Osteoblast (primary cell): ENCODE data around the gene WDFY4. TPM values are rescaled to one million over a fixed set of nuclear protein-coding genes. Genes with fewer than 3 reads are reported as not detected.

Experiments used
- DNase-seq: peaks from one replicate; pipeline ENCODE4 v3.0.0; 2011; ENCODE audit warnings: low spot score, mixed read lengths; ENCODE audit not compliant: insufficient read length; ENCODE audit errors: missing footprints
- H2AFZ ChIP-seq: 2 replicates; pipeline ENCODE4 v1.6.0; 2011; ENCODE audit warnings: mild to moderate bottlenecking, low read length
- H3K27ac ChIP-seq: 2 replicates; pipeline ENCODE4 v1.5.1; 2011; ENCODE audit warnings: mild to moderate bottlenecking, low read depth, low read length, moderate library complexity
- H3K27me3 ChIP-seq: 2 replicates; pipeline ENCODE4 v1.6.0; 2012; ENCODE audit warnings: mild to moderate bottlenecking, control low read depth, inconsistent platforms, low read length, moderate library complexity; ENCODE audit not compliant: insufficient read depth
- H3K36me3 ChIP-seq: 2 replicates; pipeline ENCODE4 v1.5.1; 2011; ENCODE audit warnings: mild to moderate bottlenecking, low read length, control low read depth, moderate library complexity; ENCODE audit not compliant: insufficient read depth
- H3K4me1 ChIP-seq: 2 replicates; pipeline ENCODE4 v1.5.1; 2011; ENCODE audit warnings: mild to moderate bottlenecking, low read length, control low read depth, moderate library complexity; ENCODE audit not compliant: insufficient read depth
- H3K4me2 ChIP-seq: 2 replicates; pipeline ENCODE4 v1.6.0; 2011; ENCODE audit warnings: mild to moderate bottlenecking, low read length; ENCODE audit not compliant: insufficient read depth
- H3K4me3 ChIP-seq: fragments of 200-600 bp; sonication (generic); 3 replicates; pipeline ENCODE4 v1.5.1; 2012; ENCODE audit warnings: mild to moderate bottlenecking, low read length, inconsistent platforms; ENCODE audit not compliant: insufficient read depth
- H3K79me2 ChIP-seq: 2 replicates; pipeline ENCODE4 v1.6.0; 2012; ENCODE audit warnings: mild to moderate bottlenecking, low read length, control low read depth, inconsistent platforms; ENCODE audit not compliant: insufficient read depth
- H3K9me3 ChIP-seq: 2 replicates; pipeline ENCODE4 v1.5.1; 2011; ENCODE audit warnings: low read depth, low read length, control low read depth
- H4K20me1 ChIP-seq: 2 replicates; pipeline ENCODE4 v1.6.0; 2012; ENCODE audit warnings: mild to moderate bottlenecking, low read length, control low read depth; ENCODE audit not compliant: insufficient read depth
- total RNA-seq: library from RNA; depleted of rRNA; stranded (reverse); fragments of >200 nt; gene quantifications from 2 replicates; pipeline ENCODE4 v1.2.3, GENCODE V29; 2012
- TF ChIP-seq, protein P1 (sequence below): IDR thresholded peaks from 2 replicates; pipeline ENCODE4 v1.5.1; 2011; ENCODE audit warnings: mild to moderate bottlenecking, low read depth, low read length, moderate library complexity; ENCODE audit errors: extremely low read depth

Gene WDFY4
- total RNA-seq, 1 donor = 0.36 TPM

DNA sequence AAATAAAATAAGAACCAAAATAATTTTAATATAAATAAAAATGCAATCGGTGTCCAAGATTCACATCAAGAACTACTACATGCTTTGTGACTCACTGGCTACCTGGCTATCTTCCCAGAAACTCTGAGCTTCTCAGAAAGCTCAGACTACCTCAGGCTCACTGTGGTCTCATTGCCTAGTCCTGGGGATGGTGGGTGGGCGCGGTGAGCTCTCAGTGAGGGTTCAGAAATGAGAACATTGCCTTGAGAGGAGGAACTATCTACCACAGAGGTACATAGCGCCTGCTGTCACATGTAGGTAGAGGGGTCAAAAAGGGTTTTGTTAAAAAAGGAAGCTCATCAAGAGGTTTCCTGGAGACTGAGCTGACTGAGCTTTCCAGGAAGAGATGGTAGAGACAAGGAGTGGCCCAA is 108.0 kb downstream of the WDFY4 start:
- no peaks in the 10 kb centered on the region for H3K4me1 ChIP-seq
- no peaks in the 10 kb centered on the region for H3K79me2 ChIP-seq
- H3K4me2 ChIP-seq = no peak overlapping the region
- H3K4me3 ChIP-seq = no peak overlapping the region
- TF ChIP-seq, protein P1, sequence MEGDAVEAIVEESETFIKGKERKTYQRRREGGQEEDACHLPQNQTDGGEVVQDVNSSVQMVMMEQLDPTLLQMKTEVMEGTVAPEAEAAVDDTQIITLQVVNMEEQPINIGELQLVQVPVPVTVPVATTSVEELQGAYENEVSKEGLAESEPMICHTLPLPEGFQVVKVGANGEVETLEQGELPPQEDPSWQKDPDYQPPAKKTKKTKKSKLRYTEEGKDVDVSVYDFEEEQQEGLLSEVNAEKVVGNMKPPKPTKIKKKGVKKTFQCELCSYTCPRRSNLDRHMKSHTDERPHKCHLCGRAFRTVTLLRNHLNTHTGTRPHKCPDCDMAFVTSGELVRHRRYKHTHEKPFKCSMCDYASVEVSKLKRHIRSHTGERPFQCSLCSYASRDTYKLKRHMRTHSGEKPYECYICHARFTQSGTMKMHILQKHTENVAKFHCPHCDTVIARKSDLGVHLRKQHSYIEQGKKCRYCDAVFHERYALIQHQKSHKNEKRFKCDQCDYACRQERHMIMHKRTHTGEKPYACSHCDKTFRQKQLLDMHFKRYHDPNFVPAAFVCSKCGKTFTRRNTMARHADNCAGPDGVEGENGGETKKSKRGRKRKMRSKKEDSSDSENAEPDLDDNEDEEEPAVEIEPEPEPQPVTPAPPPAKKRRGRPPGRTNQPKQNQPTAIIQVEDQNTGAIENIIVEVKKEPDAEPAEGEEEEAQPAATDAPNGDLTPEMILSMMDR = no peak
- peak; percentile 74 for DNase-seq
- H3K27ac ChIP-seq = no peak overlapping the region
- no peaks in the 10 kb centered on the region for H4K20me1 ChIP-seq
- peaks cover 16% of the 10 kb centered on the region for H3K27me3 ChIP-seq
- no peak overlapping the region for H2AFZ ChIP-seq
- no peaks in the 10 kb centered on the region for H3K36me3 ChIP-seq
- no peaks in the 10 kb centered on the region for H3K9me3 ChIP-seq

DNA sequence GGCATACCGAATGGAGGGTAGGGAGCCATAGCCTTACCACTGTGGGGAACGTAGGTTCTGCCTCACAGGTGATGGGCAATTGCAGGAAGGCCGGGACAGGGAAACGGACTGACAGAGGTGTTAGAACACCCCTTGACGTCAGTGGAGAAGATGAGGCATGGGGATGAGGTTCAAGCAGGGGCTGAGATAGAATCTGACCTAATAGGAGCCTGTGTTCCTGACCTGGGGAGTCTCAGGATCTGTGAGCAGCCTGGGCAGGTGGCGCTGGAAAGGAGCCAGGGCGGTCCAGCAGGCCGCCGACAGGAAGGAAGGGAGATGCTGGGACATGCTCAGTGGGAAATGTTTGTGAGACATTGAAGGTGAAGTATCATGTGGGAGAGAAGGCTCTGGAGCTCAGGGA is 109.4 kb downstream of the WDFY4 start:
- Histone ChIP-seq H3K36me3 (no peaks in the 10 kb centered on the region), H2AFZ (no peak overlapping the region), H3K9me3 (no peaks in the 10 kb centered on the region), H3K27me3 (peaks cover 12% of the 10 kb centered on the region), H4K20me1 (no peaks in the 10 kb centered on the region), H3K4me1 (no peaks in the 10 kb centered on the region), H3K27ac (no peak overlapping the region), H3K79me2 (no peaks in the 10 kb centered on the region), H3K4me3 (no peak overlapping the region), H3K4me2 (no peak overlapping the region)
- no peak for DNase-seq
- TF ChIP-seq, protein P1 = no peak

DNA sequence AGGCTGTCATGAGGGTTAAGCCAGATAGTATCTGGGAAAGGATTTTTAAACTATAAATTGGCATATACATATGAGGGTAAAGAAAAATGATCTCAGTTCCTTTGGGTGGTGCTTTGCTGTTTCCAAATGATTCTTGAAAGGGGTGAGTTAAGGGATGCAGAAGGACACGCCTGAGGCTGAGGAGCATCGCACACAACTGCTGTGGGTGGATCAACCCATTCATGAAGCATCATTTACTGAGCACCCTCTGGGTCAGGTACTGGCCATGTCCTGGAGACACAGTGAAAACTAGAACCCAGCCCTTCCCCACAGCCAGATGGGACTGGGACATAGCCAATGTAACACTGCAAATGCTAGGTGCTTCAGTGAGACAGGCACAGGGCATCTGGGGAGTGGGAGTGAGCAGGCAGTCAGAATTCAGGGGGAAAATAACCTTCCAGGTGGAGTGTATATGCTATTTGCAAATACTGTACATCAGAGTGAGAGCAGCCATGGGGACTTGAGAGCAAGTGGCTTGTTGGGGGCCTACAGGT is 112.1 kb downstream of the WDFY4 start:
- Histone ChIP-seq H3K27ac (no peak overlapping the region), H3K9me3 (no peaks in the 10 kb centered on the region), H3K4me2 (no peak overlapping the region), H4K20me1 (no peaks in the 10 kb centered on the region), H3K4me3 (no peak overlapping the region), H2AFZ (no peak overlapping the region), H3K4me1 (no peaks in the 10 kb centered on the region), H3K36me3 (no peaks in the 10 kb centered on the region), H3K27me3 (peaks cover 4% of the 10 kb centered on the region), H3K79me2 (no peaks in the 10 kb centered on the region)
- TF ChIP-seq, protein P1 = no peak
- DNase-seq = no peak

DNA sequence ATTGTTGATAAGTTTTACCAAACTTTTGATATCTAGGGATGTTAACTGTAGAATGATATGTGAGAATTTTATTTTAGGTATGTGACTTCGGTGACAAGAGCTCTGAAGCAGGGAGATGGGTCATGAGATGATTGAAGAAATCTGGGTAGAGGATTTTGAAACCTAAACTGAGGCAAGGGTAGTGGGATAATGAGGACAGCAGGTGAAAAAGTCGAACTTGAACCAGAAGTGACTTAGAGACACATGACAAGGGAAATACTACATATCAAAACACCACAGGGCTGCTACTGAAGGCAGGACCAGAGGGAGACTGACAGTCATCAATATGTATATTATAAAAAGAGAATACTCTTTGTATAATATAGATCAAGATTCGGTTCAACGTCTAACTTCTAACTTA is 113.2 kb downstream of the WDFY4 start:
- Histone ChIP-seq H3K27ac (no peak overlapping the region), H3K79me2 (no peaks in the 10 kb centered on the region)

More for the DNA sequence above, 113.2 kb downstream of the WDFY4 start:
- Histone ChIP-seq H3K4me2 (no peak overlapping the region), H3K4me3 (no peak overlapping the region), H3K4me1 (no peaks in the 10 kb centered on the region), H3K9me3 (no peaks in the 10 kb centered on the region), H2AFZ (no peak overlapping the region), H3K27me3 (peaks cover 4% of the 10 kb centered on the region), H3K36me3 (no peaks in the 10 kb centered on the region), H4K20me1 (no peaks in the 10 kb centered on the region)
- no peak for DNase-seq
- TF ChIP-seq, protein P1 = no peak
